HL-60 (cell line): ENCODE data around the gene PRMT9.

Experiments
- DNase-seq, 2 experiments: peaks; one replicate each; pipeline ENCODE4 v3.0.0-alpha.2; 2010 to 2020; ENCODE audit warnings: low read depth in 1 of 2, low spot score in 1 of 2
- H3K27ac ChIP-seq: fragments of 250-450 bp; sonication (Bioruptor Pico); replicated peaks from 2 replicates; pipeline ENCODE4 v1.5.1; 2020; ENCODE audit warnings: mild to moderate bottlenecking, moderate library complexity
- H3K27me3 ChIP-seq: fragments of 250-450 bp; sonication (Bioruptor Pico); 2 replicates; pipeline ENCODE4 v1.5.1; 2021; ENCODE audit warnings: mild to moderate bottlenecking, moderate library complexity; ENCODE audit not compliant: insufficient read depth, poor library complexity, severe bottlenecking
- H3K4me3 ChIP-seq: replicated peaks from 2 replicates; pipeline ENCODE4 v1.5.1; 2011; ENCODE audit warnings: mild to moderate bottlenecking, control low read depth, low read length; ENCODE audit not compliant: insufficient read depth
- CTCF ChIP-seq: IDR thresholded peaks from one replicate; pipeline ENCODE4 v1.5.1; 2011; ENCODE audit warnings: low read length, control low read depth, inconsistent platforms; ENCODE audit not compliant: insufficient read depth
- GABPA ChIP-seq: IDR thresholded peaks from 2 replicates; pipeline ENCODE4 v1.6.1; 2012; ENCODE audit warnings: low read depth
- POLR2AphosphoS5 ChIP-seq: IDR thresholded peaks from 2 replicates; pipeline ENCODE4 v1.6.1; 2012; ENCODE audit warnings: low read depth
- REST ChIP-seq: IDR thresholded peaks from 2 replicates; pipeline ENCODE4 v1.6.1; 2012; ENCODE audit warnings: low read depth; ENCODE audit not compliant: insufficient replicate concordance
- SPI1 ChIP-seq: IDR thresholded peaks from 2 replicates; pipeline ENCODE4 v1.6.1; 2012; ENCODE audit warnings: low read depth, mild to moderate bottlenecking, borderline replicate concordance

The PRMT9 gene

GRCh38 chr4:147691820-147692219, 7.9 kb upstream of the PRMT9 start:
- TF ChIP-seq REST (no peak), POLR2AphosphoS5 (no peak), SPI1 (no peak), GABPA (no peak), CTCF (no peak)
- Histone ChIP-seq H3K27me3 (no peaks in the 10 kb centered on the region), H3K4me3 (no peak overlapping the region), H3K27ac (no peak overlapping the region)
- DNase-seq, result no peak

- DNase-seq, result no peak
- TF ChIP-seq POLR2AphosphoS5 (no peak), CTCF (no peak), SPI1 (no peak), GABPA (no peak), REST (no peak)
- no peak overlapping the region for H3K4me3 ChIP-seq
- no peak overlapping the region for H3K27ac ChIP-seq
- H3K27me3 ChIP-seq, result no peaks in the 10 kb centered on the region
Measured at GRCh38 chr4:147689067-147689466, 5.1 kb upstream of the PRMT9 start.

GRCh38 chr4:147683188-147683591, 773 bp downstream of the PRMT9 start:
- peak in 1 of 2 experiments; percentile 71 for DNase-seq
- H3K27ac ChIP-seq, result peak overlapping the region; percentile 84

More at GRCh38 chr4:147683188-147683591, 773 bp downstream of the PRMT9 start:
- H3K27me3 ChIP-seq, result no peaks in the 10 kb centered on the region
- H3K4me3 ChIP-seq, result peak overlapping the region; percentile 67
- TF ChIP-seq POLR2AphosphoS5, result no peak
- no peak for TF ChIP-seq REST
- no peak for TF ChIP-seq SPI1
- TF ChIP-seq CTCF, result no peak
- TF ChIP-seq GABPA, result no peak
